ENCODE data around the gene MSI2.
A peak's percentile ranks its signal among the peaks of the same experiment; 100 is the strongest.

Gene MSI2

DNA sequence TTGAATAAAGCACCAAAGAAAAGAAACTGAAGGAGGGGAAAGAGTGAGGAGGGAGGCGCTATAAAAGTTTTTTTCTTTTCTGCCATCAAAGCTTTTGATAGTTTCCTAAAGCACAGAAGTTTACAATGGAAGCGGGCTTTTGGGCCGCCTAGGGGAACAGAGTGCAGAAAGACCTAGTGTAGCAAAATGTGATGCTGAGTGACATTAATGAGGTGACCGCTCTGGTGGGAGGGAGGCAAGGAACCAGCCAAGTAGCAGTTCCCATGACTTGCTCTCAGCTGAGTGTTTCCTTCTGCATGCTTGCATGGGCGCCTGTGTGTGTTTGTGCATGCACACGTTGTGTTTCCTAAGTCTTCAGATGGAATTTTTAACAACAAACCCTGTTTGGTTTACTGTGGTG, 15.5 kb downstream of the MSI2 start:
- DNase-seq: no peak

DNA sequence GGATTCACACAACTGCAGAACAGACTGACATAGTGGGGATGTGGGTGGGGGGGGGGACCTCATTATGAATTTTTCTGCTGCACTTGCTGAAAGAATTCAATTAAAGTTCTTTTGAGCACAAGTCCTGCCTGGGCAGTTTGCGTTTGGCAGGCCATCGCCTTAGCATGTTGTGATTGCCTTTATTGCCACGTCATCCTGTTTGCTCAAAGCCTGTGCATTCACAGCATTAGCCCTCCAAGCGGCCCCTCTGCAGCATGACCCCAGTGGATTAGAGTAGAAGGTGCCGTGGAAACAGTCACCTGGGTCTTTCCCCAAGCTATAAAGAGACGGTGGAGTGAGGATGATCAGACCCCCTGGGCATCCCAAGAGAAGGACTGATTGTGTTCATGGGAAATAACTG, 17.2 kb downstream of the MSI2 start:
- DNase-seq: no peak

DNA sequence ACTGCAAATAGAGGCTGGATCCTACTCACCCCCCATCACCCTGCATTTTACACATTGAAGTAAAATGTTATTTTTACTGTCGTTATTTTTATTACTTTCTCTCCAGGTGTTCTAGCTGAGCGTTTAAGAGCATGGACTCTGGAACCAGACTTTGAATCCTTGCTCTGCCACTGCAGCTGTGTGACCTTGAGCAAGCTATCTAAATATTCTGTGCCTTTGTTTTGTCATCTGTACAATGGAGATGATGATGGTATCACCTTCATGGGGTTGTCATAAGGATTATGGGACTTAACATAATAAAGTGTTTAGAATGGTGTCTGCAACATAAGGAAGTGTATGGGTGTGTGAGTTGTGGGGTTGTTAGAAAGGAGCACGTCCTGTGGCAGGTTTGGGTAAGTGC, 17.8 kb downstream of the MSI2 start:
- DNase-seq: no peak

DNA sequence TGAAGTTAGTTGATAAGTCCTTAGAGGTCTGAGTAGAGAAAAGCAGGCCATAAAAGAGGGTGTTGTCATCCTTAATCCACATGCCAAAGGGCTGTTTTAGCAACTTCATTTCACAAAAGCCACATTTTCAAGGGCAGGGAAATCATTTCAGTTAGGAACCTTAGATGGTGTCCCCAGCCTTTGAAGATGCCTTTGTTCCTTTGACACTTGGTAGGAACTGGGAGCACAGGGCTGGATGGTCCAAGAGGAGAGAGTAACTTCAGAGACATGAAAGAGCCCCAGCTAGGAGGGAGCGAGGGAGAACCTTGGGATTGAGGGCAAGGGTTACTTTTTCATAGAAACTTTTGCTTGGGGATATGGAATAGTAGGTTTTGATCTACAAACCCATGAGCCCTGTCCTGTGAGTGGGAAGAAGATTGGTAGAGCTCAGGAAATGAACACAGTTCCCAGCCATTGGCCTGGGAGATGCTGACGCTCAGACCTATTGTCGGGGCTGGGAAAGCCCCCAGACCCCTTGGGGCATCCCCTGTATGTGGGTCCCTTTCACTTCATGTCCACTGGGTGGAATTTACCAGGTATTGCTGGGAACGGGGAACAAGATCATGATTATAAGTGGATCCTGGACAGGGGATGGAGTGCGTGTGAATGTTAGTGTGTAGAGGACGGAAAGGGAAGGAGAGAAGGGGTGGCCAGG, 18.9 kb downstream of the MSI2 start:
- DNase-seq: no peak

DNA sequence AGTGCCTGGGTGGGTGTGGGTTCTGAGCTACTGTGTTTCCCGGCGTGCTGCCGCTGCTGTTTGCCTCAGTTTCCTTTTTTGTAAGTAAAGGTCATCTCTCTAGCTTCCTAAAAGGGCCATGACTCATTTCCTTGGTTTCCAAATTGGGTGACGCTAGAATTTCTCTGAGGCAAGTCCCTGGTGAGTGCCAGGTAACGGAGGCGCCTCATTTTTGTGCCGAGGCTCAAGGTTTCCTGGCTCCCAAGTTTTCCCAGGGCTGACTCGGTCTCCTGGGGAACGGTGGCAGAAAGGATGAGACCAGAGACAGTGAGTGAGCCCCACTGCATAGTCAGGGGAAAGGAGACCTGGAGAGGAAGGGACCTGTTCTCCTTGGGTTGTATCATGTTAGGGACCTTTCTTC, 20.3 kb downstream of the MSI2 start:
- DNase-seq: no peak

DNA sequence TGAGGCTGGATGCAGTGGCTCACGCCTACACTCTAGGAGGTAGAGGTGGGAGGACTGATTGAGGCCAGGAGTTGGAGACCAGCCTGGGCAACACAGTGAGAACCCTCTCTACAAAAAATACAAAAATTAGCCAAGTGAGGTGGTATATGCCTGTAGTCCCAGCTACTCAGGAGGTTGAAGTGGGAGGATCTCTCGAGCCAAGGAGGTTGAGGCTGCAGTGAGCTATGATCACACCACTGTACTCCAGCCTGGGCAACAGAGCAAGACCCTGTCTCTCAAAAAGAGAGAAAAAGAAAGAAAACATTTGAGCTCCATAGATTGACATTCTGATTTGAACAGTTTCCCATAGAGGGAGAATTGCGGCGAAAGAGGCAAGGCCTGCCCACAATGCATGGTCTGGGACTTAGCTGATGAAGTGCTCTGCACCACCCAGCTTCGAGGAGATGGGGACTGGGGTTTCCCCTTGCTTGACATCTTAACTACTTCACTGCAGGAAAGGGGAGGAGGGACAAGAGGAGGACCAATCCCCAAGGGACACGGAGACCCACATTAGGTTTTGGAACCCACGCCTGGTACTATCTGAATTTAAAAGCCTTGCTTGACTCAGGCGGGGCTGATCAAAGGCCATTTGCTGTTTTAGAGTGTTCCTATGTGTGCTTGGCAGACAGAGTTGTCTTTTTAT, 21.7 kb downstream of the MSI2 start:
- no peak for DNase-seq

DNA sequence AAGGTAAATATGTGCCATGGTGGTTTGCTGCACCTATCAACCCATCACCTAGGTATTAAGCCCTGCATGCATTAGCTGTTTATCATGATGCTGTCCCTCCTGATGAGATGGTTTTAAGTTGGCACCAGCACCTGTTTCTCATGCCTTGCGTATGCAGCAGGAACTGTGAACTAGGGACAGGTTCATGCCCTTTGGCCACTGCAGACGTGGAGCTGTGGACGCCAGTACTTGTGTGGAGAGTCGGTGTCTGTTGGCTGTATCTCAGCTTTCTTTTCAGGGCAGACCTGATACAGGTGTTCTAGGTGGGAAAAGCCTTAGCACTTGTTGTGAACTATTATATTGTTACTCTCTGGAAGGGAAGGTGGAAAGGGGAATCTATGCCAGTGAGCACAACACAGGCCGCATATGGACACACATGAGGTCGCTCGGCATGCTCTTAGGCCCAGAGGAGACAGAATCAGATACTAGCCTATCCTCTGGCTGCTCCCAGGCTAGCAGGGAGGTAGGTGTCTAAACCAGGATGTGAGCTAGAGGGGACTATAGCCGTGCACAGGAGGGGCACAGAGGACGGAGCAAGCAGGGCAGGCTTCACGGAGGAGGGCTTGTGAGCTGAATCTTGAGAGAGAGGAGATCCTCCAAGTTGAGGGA, 22.5 kb downstream of the MSI2 start:
- DNase-seq: no peak

DNA sequence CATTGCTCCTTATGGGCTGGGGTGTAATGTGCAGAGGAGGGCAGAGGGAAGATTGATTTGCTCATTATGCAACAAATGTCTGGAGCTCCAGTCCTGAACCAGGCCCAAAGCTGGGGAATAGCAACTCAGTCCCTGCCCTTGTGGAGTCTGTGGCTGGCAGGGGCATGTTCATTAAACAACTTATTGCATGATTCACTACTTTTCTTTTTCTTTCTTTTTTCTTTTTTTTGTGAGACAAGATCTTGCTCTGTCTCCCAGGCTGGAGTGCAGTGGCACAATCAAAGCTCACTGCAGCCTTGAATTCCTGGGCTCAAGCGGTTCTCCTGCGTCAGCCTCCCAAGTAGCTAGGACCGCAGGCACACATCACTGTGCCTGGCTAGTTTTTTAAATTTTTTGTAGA, 23.1 kb downstream of the MSI2 start:
- DNase-seq: no peak

DNA sequence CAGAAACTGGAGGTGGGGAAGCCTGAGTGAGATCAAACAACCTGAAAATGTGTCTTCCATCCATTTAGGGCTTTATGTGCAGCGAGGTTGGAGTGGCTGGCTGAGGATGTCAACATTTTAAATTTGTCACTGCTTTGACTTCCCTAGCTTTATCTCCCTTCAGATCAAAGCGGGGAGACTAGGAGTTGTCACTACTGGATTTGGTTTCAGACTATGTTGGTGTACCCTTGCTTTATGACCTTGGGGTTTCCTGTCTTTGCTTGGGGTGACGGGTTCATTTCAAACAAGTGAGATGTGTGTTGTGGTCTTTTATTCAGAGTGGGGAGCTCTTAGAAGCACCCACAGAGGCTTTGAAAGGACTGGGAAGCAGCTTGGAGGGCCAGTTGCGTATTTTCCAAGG, 25.6 kb downstream of the MSI2 start:
- no peak for DNase-seq

DNA sequence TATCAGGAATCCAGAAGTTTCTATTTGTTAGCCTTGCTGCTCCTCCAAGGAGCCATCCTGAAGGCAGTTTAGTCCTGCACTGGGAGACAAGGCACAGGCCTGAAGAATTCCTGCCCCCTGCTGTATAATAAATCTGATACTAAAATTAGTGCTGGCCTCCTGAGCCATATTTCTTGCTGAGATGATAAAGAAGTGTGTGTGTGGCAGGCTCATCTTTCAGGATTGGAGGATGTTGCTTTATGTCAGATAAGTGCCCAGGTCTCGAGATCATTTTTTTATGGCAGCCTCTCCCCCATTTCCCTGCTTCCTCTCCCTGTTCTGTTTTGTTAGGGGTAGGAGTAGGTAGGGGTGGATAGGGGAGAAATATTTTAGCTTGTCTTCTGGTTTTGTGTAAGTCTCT, 26.0 kb downstream of the MSI2 start:
- DNase-seq: no peak

DNA sequence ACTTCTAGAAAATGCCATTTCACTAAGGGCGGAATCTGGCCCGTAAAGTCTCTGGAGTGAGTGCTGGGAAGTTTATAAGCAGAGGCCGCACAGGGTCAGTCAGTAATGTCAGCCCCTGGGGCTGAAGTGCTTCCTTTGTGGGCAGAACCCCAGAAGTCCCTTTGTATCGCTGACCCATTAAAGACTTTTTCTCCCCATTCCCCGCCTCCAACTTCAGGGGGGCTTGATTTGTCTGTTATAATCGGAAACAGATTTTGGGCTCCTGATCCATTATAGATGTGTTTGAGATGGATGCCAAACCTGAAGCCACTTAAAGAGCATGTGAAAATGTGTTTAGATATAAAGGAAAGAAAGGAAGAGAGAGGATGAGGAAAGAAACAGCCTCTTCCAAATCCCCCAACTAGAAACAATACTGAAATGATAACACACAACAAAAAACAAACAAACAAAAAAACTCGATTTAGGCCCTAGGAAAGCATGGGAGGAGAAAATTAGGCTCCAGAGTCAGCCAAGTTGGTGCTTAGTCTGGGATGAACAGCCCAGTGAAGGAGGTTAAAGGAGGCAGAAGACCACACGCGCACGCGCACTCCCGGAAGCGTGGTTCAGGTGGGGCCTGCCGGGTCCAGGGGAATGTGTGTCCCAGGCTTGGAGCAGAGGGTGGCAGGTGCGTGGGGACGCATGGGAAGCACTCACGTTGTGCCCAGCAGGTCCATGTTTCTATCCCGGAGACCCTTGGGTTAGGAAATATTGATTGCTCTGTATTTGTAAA, 27.1 kb downstream of the MSI2 start:
- DNase-seq: no peak

DNA sequence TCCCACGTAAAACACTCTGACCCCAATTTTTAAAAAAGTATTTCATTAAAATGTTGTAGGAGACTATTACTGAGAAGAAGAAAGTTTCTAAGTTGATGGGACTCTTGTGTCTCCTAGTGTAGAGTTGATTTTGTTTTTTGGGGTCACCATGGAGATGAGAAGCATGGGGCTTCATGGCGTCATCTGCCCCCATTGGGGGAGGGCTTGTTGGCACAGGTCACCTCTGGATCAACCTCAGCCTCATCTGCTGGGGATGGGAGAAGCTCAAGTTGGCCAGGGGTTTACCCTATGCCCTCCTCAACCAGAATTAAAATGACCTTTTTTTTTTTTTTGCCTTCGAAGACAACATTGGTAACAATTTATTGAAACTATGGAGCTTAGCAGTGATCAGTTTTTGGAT, 28.3 kb downstream of the MSI2 start:
- DNase-seq: no peak

DNA sequence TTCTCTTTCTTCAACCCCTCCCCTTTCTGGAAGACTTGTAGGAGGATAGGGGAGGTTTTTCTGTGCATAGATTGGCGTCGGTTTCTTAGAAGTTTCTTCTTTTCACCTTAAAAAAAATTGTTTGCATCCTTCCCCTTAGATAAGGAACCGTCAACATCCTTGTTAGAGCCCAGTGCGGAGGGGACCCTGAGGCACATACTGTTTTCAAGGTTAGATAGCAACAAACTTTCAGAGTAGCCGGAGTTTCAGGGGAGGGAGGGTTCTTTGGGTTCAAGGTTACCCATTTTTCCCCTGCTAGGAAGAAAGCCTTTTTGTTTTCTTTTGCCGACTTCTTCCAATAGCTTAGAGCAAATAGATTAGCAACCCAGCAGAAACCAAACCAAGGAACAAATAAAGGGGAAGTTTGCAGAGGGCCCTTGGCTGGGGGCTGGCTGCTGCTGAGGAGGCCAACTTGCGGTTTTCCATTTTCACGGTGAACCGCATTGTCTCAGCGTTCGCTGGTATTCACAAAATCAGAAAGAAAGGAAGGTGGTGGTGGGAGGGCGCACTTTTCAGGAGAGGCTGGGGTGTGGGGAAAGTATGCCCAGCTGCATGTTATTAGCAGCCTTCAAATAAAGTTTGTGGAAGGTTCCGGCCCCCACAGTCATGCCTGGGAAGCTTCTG, 28.8 kb downstream of the MSI2 start:
- DNase-seq: peak; percentile 44 to 47

DNA sequence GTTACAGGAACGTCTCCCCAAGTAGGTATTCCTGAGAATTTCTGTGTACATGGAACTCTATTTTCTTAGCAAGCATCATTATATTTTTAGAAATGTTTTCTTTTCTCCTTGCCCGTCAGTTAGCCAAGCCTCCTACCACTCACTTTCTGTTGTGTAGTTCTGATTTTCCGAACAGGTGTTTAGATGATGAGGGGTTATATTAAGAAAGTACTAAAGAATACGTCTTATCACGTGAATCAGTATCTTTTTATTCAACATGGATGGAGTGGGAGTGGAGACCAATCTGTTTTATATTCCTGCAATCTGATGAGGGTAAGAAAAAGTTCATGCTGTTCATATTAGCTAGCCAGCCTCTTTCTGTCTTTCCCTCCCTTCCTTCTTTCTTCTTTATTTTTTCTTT, 29.4 kb downstream of the MSI2 start:
- DNase-seq: no peak

DNA sequence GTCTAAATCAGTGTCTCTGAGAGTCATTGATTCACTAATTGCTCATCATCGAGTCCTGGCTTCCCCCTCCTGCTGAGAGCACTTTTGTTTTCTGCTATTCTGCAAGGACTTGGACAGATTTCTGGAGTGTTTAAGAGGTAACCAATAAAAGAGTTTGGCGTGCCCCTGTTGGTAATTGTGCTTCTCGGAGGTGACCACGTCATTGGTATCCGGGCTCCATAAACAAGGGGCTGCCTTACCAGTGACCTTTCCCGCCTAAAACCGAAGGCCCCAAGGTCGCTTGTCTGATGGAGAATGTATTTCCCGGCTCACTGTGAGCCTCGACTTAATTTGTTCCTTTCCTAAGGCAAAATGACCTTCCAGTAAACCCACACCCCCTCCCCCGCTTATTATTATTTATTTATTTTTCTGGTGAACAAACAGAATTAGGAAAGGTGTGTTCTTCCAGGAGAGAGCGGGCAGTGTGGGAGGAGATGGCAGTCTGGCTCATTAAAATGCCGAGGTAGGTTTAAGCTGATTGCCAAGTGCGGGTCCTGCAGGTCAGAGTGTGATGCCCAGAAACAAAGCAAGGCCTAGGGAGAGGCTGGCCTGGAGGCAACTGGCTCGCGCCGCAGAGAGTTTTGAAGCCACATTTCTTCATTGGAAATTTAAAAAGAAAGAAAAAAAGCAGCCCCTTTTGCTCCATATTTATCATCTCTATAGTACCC, 30.2 kb downstream of the MSI2 start:
- DNase-seq: no peak

DNA sequence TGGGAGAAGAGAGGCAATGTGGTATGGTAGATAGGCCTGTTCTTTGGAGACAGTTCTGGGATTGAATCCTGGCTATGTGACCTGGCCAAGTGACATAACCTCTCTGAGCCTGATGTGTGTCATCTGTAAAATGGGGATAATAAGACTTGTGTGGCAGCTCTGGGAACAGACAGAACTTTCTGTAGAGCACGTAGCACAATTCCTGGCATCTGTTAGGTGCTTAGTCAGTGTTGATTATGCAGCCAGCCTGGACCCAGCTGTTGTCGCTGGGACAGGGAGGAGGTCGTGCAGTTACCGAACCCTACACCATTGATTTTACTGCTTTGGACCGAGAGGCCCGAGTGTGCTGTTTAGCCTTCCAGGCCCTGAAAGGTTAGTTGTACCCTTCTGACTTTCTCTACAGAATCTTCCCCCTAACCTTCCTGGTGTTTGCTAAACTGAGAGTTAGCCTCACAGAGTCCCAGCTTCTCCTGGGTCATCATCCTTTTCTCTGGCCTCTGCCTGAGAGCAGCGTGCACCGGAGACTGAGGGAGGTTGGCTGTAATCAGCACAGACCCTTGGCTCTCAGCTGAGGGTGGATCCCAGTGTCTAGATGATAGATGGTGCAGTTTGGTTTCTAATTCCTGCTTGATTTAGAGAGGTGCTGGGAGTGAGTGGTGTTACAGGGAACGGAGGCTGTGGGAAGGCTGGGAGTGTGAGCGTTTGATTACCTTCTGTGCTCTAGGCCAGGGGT, 31.9 kb downstream of the MSI2 start:
- DNase-seq: no peak

DNA sequence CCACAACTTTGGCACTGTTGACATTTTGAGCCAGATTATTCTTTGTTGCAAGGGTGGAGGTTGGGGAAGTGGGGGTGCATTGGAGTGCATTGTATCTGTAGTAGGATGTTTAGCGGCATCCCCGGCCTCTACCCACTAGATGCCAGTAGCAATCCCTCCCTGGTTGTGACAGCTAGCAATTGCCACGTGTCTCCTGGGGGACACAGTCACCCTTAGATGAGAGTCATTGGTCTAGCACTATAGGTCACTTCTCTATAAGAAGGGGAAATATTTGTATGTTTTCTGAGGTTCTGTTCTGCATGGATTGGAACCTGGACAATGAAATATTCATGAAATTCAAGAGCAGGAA, 32.4 kb downstream of the MSI2 start:
- peak; percentile 46 to 59 for DNase-seq

DNA sequence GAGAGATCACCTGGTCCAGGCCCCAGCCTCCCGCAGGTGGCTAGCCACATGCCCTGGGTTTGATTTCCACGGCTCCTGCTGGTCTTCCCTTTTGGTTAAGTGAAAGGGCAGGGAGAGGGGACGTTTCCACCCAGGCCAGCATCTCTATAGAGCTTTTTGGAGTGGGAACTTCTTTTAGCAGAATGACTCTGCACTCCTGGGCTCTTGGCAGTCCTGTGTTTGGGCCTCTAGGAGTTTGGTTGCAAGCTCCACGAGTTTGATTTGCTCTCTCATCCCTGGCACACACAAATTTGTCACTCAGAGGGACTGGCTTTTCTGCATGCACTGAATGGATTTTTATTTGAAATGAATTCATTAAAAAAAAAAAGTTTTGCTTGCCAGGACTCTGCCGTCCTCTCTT, 32.8 kb downstream of the MSI2 start:
- DNase-seq: no peak

DNA sequence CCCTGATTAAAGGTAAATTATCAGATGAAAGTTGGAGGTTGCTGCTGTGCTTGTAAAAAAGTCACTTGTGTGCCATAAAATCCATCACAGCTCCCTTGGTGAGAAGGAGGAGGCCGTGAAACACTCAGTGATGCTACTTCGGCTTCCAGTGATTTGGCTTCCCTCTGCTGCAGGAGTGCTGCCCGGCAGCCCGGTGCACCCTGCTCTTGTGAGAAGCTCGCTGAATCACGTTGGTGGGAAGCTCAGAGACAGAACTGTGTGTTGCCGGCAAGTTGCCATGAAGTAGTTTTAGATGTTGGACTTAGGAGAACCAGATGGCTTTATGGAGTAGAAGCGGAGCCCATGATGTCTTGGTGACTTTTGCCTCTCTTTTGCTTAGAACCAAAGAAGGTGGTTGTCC, 33.3 kb downstream of the MSI2 start:
- DNase-seq: no peak

DNA sequence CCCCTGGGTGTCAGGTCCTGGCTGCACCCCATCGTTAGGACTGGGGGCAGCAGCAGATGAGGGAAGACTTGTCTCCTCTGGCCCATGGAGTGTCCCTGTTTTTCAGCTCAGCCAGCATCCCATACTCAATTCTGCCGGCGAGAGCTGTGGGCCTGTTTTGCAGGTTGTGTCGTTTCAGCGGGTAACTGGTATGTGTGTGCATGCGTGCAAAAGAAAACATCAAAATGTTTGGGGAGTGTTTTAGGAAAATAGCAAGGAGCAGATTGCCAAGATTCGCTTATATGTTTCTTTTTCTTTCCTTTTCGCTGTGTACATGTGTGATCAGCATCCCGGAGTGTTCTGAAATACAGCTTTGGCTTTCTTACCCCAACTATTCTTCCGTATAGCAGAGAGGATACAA, 34.7 kb downstream of the MSI2 start:
- DNase-seq: no peak

DNA sequence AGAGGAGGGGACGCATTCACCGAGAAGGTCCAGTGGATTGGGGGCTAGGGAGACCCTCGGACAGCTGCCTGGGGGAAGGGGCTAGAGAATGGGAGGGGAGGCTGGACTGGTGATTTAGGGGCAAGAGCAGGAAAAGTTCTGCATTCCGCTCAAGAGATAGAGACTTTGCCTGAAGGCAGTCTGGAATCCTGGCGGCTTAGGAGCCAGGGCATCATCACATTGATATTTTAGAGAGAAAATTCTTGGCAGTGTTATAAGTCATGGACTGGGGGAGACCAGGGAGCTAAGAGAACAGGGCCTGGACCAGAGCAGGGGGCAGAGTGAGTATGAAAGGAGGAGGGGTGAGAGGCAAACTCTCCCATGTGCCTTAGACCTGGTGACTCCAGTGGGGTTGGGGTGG, 35.8 kb downstream of the MSI2 start:
- no peak for DNase-seq

DNA sequence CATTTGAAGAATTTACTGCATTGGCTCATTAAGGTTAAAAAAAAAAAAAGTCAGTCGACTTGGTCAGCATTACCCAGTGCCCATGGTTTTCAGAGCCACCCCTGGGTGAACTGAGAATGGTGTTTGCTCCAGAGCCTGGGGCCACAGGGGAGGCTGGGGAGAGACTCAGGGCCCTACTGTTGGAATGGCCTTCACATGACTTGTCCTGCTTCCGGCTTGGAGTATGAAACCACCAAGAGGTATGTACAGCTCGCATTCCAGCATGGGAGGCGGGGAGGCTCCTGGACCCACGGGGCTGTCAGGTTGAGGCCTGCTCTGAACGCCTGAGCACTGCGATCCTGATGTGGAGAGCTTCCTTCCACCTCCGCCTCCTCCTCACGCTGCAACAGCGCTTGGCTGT, 36.8 kb downstream of the MSI2 start:
- no peak for DNase-seq

All from inflammatory macrophage (primary cell).